ENCODE measurements around the gene ATXN1L.
"Not testable (repeated sequence)": the region's sequence is repeated elsewhere in the genome, so short reads cannot be mapped to it uniquely, and the experiment has no call there.

ATXN1L gene

DNA sequence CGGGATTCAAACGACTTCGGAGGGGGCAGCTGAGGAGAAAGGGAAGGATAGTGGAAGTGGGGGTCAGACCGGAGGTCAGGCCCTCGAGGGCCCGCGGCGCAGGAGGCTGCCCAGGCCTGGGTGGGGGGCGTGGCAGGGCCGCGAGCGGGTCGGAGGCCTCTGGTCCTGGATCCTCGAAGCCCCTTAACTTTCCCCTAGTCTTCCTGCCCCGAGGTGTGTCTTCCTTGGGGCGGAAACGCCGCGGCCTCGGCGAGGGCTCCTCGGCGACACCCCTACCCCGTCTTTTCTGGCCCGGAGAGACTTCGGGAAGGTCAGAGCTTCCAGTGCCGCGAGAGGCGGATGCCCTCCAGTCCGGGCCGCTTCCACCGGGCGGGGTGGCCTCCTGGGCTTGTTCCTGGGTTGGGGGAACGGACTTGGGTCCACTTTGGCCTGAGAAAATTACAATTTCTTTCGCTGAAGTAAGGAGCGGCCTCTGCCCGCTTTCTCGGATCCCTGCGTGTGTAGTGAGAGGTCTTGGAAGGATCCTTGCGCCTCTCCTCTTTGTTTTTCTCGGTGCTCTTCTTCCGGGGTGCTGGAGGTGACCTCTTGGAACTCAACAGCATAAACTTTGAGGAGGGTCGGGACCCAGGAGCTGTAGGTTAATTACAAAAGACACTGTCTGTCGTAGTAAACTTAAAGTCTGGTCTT, 50.0 kb downstream of the ATXN1L start:
- peak in 1 of 2 experiments; percentile 35 for DNase-seq

DNA sequence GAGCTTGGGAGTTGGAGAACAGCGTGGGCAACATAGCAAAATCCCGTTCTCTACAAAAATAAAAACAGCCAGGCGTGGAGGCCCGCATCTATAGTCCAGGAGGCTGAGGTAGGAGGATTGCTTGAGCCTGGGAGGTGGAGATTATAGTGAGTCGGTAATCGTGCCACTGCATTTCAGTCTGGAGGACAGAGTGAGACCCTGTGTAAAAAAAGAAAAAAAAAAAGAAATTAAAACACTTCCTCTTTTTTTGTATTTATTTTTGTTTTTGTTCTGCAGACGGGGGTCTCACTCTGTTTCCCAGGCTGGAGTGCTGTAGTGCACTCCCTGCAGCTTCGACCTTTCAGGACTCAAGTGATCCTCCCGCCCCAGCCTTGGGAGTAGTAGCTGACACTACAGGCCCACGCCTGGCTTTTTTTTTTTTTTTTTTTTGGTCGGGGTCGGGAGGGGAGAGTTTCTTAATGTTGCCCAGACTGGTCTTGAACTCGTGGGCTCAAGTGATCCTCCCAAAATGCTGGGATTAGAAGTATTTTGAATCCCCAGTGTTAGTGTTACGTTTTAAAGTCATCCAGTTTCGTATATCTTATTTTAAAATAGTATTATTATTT, 51.1 kb downstream of the ATXN1L start:
- no peak for DNase-seq

DNA sequence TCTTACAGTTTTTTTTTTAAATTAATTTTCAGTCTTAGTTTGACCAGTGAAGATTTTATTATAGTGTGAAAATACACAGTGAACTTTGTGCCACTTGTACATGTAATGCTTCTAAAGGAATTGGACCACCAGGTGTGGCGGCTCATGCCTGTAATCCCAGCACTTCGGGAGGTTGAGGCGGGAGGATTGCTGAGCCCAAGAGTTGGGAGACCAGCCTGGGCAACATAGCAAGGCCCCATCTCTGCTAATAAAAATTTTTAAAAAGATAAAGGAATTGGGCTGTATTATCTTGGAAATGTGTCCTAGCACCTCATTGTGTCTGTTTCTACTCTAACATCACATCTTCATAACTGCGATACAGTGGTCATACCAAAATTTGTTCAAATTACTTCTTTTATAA, 53.4 kb downstream of the ATXN1L start:
- DNase-seq = no peak

DNA sequence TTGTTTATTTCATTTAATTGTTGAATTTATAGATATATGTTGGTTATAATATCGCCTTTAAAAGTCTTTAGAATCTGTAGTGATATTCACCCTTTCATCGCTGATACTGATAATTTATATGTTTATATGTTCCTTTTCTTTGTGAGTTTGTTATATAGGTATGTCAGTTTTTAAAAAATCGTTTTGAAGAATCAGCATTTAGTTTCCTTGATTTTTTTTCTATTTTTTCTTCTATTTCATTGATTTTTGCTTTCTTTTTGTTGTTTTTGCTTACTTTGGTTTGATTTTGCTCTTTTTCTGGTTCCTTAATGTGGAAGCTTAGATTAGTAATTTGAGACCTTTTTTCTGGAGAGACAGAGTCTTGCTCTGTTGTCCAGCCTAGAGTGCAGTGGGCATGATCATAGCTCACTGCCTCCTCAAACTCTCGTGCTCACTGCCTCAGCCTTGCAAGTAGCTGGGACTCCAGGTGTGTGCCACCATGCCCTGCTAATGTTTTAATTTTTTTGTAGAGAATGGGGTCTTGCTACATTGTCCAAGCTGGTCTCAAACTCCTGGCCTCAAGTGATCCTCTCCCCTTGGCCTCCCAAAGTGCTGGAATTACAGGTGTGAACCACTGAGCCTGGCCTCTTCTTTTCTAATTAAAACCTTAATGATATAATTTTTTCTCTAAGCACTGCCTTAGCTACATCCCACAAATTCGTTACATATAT, 57.0 kb downstream of the ATXN1L start:
- no peak for DNase-seq

DNA sequence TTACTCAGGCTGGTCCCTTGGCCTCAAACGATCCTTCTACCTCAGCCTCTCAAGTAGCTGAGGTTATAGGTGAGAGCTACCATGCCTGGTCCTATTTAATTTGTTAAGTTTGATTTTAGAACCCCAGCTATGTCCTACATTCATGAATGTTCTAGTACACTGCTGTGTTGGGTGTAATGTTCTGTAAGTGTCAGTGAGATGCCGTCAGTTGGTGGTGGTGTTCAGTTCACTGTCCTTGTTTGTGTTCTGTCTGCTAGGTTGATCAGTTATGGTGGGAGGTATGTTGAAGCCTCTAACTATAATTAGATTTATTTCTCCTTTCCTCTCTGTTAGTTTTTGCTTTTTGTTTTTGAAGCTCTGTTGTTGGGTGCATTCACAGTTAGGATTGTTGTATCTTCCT, 57.8 kb downstream of the ATXN1L start:
- DNase-seq = no peak

DNA sequence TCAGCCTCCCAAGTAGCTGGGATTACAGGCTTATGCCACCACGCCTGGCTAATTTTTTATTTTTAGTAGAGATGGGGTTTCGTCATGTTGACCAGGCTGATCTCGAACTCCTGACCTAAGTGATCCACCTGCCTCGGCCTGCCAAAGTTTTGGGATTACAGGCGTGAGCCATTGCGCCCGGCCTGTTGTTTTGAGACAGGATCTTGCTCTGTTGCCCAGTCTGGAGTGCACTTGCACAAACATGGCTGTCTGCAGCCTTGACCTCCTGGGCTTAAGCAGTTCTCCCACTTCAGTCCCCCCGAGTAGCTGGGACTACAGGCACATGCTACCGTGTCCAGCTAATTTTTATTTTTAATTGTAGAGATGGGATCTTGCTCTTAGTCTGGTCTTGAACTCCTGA, 58.5 kb downstream of the ATXN1L start:
- no peak for DNase-seq

DNA sequence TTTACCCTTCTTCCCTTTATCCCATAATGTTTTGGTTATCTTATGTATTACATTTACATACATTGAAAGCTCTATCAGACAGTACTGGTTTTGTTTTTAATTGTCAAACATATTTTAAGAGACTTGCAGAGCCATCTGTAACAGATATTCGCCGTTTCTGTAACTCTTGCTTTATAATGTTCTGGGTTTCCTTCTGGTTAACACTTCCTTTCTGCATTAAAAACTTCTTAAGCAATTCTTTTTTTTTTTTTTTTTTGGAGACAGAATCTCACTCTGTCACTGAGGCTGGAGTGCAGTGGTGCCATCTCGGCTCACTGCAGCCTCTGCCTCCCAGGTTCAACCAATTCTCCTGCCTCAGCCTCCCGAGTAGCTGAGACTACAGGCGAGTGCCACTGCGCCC, 60.0 kb downstream of the ATXN1L start:
- not testable (repeated sequence) for DNase-seq
